A549 (cell line): ENCODE measurements around the gene ASPSCR1. TPM values are rescaled to one million over a fixed set of nuclear protein-coding genes. Genes with fewer than 3 reads are reported as not detected.

Experiments used
- ATAC-seq, 2 experiments: fragments of 200-7000 bp in 1 of 2; fragments of >200 bp in 1 of 2; cut with Nextera tagmentation in 1 of 2; cut with Tn5 transposase in 1 of 2; 3 replicates each; pipeline versions ENCODE4 v1.8.0 to v1.9.1; 2018 to 2020; ENCODE audit warnings: mild to moderate bottlenecking in 1 of 2, moderate library complexity in 1 of 2
- CTCF ChIA-PET: fragments of 300-600 bp; sonication (Branson Sonifier 250); formaldehyde crosslinking; extraction: SDS; loops from one replicate; lab custom pipeline; 2021; ENCODE audit warnings: antibody characterized with exemption, inconsistent platforms; lab: Yijun Ruan, JAX
- POLR2A ChIA-PET: fragments of 350-600 bp; formaldehyde crosslinking; extraction: SDS; loops from one replicate; lab custom pipeline; 2021; ENCODE audit warnings: antibody characterized with exemption, inconsistent platforms; lab: Yijun Ruan, JAX
- DNase-seq, 2 experiments: peaks; one replicate each; pipeline versions ENCODE4 v3.0.0 to v3.0.0-alpha.2; 2011 to 2016; ENCODE audit warnings: low read depth in 1 of 2, low spot score in 1 of 2
- FAIRE-seq: peaks from 2 replicates; lab custom pipeline; 2011; peaks lifted over from hg19 to GRCh38; lab: Jason Lieb, UNC
- H3K27ac ChIP-seq, 2 experiments: fragments of >200 bp; sonication (Bioruptor Twin); formaldehyde crosslinking; 3 replicates each; pipeline ENCODE4 v1.5.1; 2016 to 2017
- H3K4me1 ChIP-seq: fragments of >200 bp; sonication (Bioruptor Twin); formaldehyde crosslinking; 3 replicates; pipeline ENCODE4 v1.6.1; 2016
- H3K4me2 ChIP-seq: fragments of >200 bp; sonication (Bioruptor Twin); formaldehyde crosslinking; 3 replicates; pipeline ENCODE4 v1.6.1; 2016
- H3K4me3 ChIP-seq: fragments of >200 bp; sonication (Bioruptor Twin); formaldehyde crosslinking; 3 replicates; pipeline ENCODE4 v1.5.1; 2016
- H3K9me3 ChIP-seq: fragments of >200 bp; sonication (Bioruptor Twin); formaldehyde crosslinking; 3 replicates; pipeline ENCODE4 v1.6.1; 2016
- BCL3 ChIP-seq: fragments of >200 bp; sonication (Bioruptor Twin); formaldehyde crosslinking; IDR thresholded peaks from 3 replicates; pipeline ENCODE4 v1.6.1; 2016
- CBX8 ChIP-seq: fragments of 200-600 bp; sonication (generic); IDR thresholded peaks from 2 replicates; pipeline ENCODE4 v1.6.1; 2016
- CHD2 ChIP-seq: fragments of 150-350 bp; IDR thresholded peaks from 2 replicates; pipeline ENCODE4 v1.6.1; 2014; ENCODE audit warnings: low read length; ENCODE audit not compliant: partially characterized antibody
- CTCF ChIP-seq: fragments of >200 bp; sonication (Bioruptor Twin); formaldehyde crosslinking; IDR thresholded peaks from 3 replicates; pipeline ENCODE4 v1.5.1; 2016
- FOSL2 ChIP-seq, 2 experiments: fragments of 450-650 bp in 1 of 2; fragments of >200 bp in 1 of 2; sonication (Bioruptor Twin) in 1 of 2; formaldehyde crosslinking; IDR thresholded peaks; 2 replicates each; pipeline versions ENCODE4 v1.5.0 to v1.6.1; 2016 to 2020; ENCODE audit warnings: mild to moderate bottlenecking in 1 of 2, moderate library complexity in 1 of 2
- HDAC2 ChIP-seq: fragments of 200-600 bp; sonication (generic); IDR thresholded peaks from 2 replicates; pipeline ENCODE4 v1.6.1; 2016
- JUN ChIP-seq, 2 experiments: fragments of >200 bp; sonication (Bioruptor Twin); formaldehyde crosslinking; IDR thresholded peaks; 2 replicates in 1 of 2; 3 replicates in 1 of 2; pipeline ENCODE4 v1.6.1; 2016 to 2017
- JUNB ChIP-seq: fragments of >200 bp; sonication (Bioruptor Twin); formaldehyde crosslinking; IDR thresholded peaks from 2 replicates; pipeline ENCODE4 v1.6.1; 2016
- KDM1A ChIP-seq: fragments of 200-600 bp; sonication (generic); IDR thresholded peaks from 2 replicates; pipeline ENCODE4 v1.6.1; 2016; ENCODE audit warnings: low read depth, mild to moderate bottlenecking
- KDM5A ChIP-seq: fragments of 200-600 bp; sonication (generic); IDR thresholded peaks from 2 replicates; pipeline ENCODE4 v1.6.1; 2016; ENCODE audit warnings: antibody characterized with exemption, mild to moderate bottlenecking
- NFE2L2 ChIP-seq: fragments of 150-350 bp; conservative IDR thresholded peaks from 2 replicates; pipeline ENCODE4 v1.6.1; 2014; ENCODE audit warnings: low read length
- POLR2A ChIP-seq: IDR thresholded peaks from 2 replicates; pipeline ENCODE4 v1.6.1; 2012; ENCODE audit warnings: mild to moderate bottlenecking, low read length
- POLR2AphosphoS2 ChIP-seq: conservative IDR thresholded peaks from 2 replicates; pipeline ENCODE4 v1.6.1; 2012; ENCODE audit warnings: low read length, improper control_type of control experiment, inconsistent platforms
- RCOR1 ChIP-seq: fragments of 150-350 bp; IDR thresholded peaks from 2 replicates; pipeline ENCODE4 v1.6.1; 2014; ENCODE audit warnings: antibody characterized with exemption, low read length, low read depth
- SREBF2 ChIP-seq: fragments of 450-650 bp; IDR thresholded peaks from 2 replicates; pipeline ENCODE4 v1.6.1; 2014; ENCODE audit warnings: mild to moderate bottlenecking, moderate library complexity
- ZFP36 ChIP-seq: fragments of 450-650 bp; IDR thresholded peaks from 2 replicates; pipeline ENCODE4 v1.6.1; 2014; ENCODE audit warnings: borderline replicate concordance; ENCODE audit not compliant: partially characterized antibody
- WGBS: methylation state at CpG from one replicate; pipeline ENCODE4 v1.1.6; 2017; ENCODE audit errors: missing lambda C conversion rate; 5-methylcytosine and 5-hydroxymethylcytosine counted together
- polyA plus RNA-seq, 4 experiments: library from polyadenylated mRNA; depleted of rRNA in 3 of 4; stranded (reverse); fragments of >200 nt; fragmentation: RNase III in 1 of 4; extraction: RNeasy Plus Mini Kit Qiagen cat#74134 plus additional on column Dnase treatment in 1 of 4; gene quantifications; 2 replicates in 3 of 4; 3 replicates in 1 of 4; pipeline ENCODE4 v1.2.3, GENCODE V29; 2011 to 2017
- TF ChIP-seq, protein P1 (sequence below): IDR thresholded peaks from 2 replicates; pipeline ENCODE4 v1.6.1; 2012; ENCODE audit warnings: low read depth, borderline replicate concordance
- TF ChIP-seq, protein P2 (sequence below): IDR thresholded peaks from 2 replicates; pipeline ENCODE4 v1.6.1; 2012
- TF ChIP-seq, protein P3 (sequence below): fragments of 250-450 bp; sonication (Bioruptor Pico); IDR thresholded peaks from 2 replicates; pipeline ENCODE4 v1.5.0; 2021; ENCODE audit warnings: mild to moderate bottlenecking, moderate library complexity, borderline replicate concordance
- TF ChIP-seq, protein P4 (sequence below): fragments of 450-650 bp; IDR thresholded peaks from 2 replicates; pipeline ENCODE4 v1.6.1; 2014; ENCODE audit warnings: antibody characterized with exemption

ASPSCR1 gene
- polyA plus RNA-seq, 2 of the 4 experiments (the other 2 are of a cell fraction): 12.3 to 25.7 TPM

- TF ChIP-seq ZFP36 (no peak), JUN (IDR thresholded peaks at IDR 0.05) (peak; percentile 53 to 87; a peak in 4 of 5 replicates), RCOR1 (no peak), POLR2A (peak; percentile 33)
- TF ChIP-seq, protein P1, sequence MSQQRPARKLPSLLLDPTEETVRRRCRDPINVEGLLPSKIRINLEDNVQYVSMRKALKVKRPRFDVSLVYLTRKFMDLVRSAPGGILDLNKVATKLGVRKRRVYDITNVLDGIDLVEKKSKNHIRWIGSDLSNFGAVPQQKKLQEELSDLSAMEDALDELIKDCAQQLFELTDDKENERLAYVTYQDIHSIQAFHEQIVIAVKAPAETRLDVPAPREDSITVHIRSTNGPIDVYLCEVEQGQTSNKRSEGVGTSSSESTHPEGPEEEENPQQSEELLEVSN: peak; percentile 32; the same call in 1 of the 2 replicates
Observed at GRCh38 chr17:81927653-81928543, 49.5 kb upstream of the ASPSCR1 start, which contains the start of gene MAFG (continued).

GRCh38 chr17:81928544-81929252, 48.7 kb upstream of the ASPSCR1 start:
- peak overlapping the region; percentile 83 for H3K4me2 ChIP-seq
- H3K4me1 ChIP-seq: peaks cover 34% of the 10 kb centered on the region
- FAIRE-seq: no peak
- H3K9me3 ChIP-seq: no peaks in the 10 kb centered on the region
- 35% methylated on average over 42 of the region's 44 CpGs for WGBS
- DNase-seq: no peak
- POLR2A ChIA-PET: interaction anchor here (1.2 kb wide), 2 partner anchors 7 to 16 kb away, joined by 3 to 6 read pairs; no protein-coding TSS in a partner anchor
- ATAC-seq: peak; percentile 1 to 6; a peak in 3 of 6 replicates
- 0 out of 2 replicates have a peak, but pooled peaks have one; percentile 5 for TF ChIP-seq POLR2A
- no peak for TF ChIP-seq KDM5A
- 0 out of 3 replicates have a peak, but pooled peaks have one; percentile 2 for TF ChIP-seq BCL3
- TF ChIP-seq HDAC2: no peak
- TF ChIP-seq, protein P2, sequence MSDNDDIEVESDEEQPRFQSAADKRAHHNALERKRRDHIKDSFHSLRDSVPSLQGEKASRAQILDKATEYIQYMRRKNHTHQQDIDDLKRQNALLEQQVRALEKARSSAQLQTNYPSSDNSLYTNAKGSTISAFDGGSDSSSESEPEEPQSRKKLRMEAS: 0 out of 2 replicates have a peak, but pooled peaks have one; percentile 3
- TF ChIP-seq FOSL2 (IDR thresholded peaks at IDR 0.05): no peak
- no peak for TF ChIP-seq FOSL2 (CRISPR knock-in tag; IDR thresholded peaks at IDR 0.05)
- no peak for TF ChIP-seq CHD2
- no peak for TF ChIP-seq CTCF
- TF ChIP-seq, protein P3, sequence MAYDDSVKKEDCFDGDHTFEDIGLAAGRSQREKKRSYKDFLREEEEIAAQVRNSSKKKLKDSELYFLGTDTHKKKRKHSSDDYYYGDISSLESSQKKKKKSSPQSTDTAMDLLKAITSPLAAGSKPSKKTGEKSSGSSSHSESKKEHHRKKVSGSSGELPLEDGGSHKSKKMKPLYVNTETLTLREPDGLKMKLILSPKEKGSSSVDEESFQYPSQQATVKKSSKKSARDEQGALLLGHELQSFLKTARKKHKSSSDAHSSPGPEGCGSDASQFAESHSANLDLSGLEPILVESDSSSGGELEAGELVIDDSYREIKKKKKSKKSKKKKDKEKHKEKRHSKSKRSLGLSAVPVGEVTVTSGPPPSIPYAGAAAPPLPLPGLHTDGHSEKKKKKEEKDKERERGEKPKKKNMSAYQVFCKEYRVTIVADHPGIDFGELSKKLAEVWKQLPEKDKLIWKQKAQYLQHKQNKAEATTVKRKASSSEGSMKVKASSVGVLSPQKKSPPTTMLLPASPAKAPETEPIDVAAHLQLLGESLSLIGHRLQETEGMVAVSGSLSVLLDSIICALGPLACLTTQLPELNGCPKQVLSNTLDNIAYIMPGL: no peak
- TF ChIP-seq JUNB: no peak
- TF ChIP-seq, protein P4, sequence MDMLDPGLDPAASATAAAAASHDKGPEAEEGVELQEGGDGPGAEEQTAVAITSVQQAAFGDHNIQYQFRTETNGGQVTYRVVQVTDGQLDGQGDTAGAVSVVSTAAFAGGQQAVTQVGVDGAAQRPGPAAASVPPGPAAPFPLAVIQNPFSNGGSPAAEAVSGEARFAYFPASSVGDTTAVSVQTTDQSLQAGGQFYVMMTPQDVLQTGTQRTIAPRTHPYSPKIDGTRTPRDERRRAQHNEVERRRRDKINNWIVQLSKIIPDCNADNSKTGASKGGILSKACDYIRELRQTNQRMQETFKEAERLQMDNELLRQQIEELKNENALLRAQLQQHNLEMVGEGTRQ: no peak
- TF ChIP-seq SREBF2: no peak
- 0 out of 2 replicates have a peak, but pooled peaks have one; percentile 45 for TF ChIP-seq POLR2AphosphoS2
- TF ChIP-seq CBX8: no peak
- TF ChIP-seq RCOR1: no peak
- no peak for TF ChIP-seq NFE2L2
- TF ChIP-seq KDM1A: no peak
- CTCF ChIA-PET: interaction anchor here (0.6 to 12.8 kb wide), 24 partner anchors 9 to 194 kb away, joined by 3 to 99 read pairs (median 7); partner anchors contain the start of genes ALYREF, CENPX, NOTUM and NPB
- H3K27ac ChIP-seq: peak overlapping the region; percentile 96 to 98
- peak overlapping the region; percentile 90 for H3K4me3 ChIP-seq
